ENCODE measurements around the gene SLC7A4. TPM values are rescaled to one million over a fixed set of nuclear protein-coding genes. Genes with fewer than 3 reads are reported as not detected.

Gene SLC7A4
- total RNA-seq, 1 donor from 2014 or later = 1.1 TPM

Small RNA genes lying within 50 kb of the gene (microRNA-seq; reads per million reads assigned to microRNA genes)
- gene MIR649 (ENCODE audit: borderline number of aligned reads, unreplicated experiment) = not detected

Other genes with a start within 250 kb of the SLC7A4 start
- gene PI4KA, start 173.8 kb downstream of the SLC7A4 start, total RNA-seq = 125 and 140 TPM in 2 replicates
- 20.4 and 20.6 TPM in 2 replicates for gene SNAP29, start 173.6 kb downstream of the SLC7A4 start, total RNA-seq
- gene CRKL, start 115.2 kb downstream of the SLC7A4 start, total RNA-seq = 81.4 and 86.3 TPM in 2 replicates
- 1.8 and 2.3 TPM in 2 replicates for gene AIFM3, start 65.3 kb downstream of the SLC7A4 start, total RNA-seq
- gene LZTR1, start 50.3 kb downstream of the SLC7A4 start, total RNA-seq = 91.6 and 93.8 TPM in 2 replicates
- 17.6 and 20.2 TPM in 2 replicates for gene THAP7, start 30.4 kb downstream of the SLC7A4 start, total RNA-seq
- gene P2RX6, start 17.4 kb downstream of the SLC7A4 start, total RNA-seq = 0.36 and 0.57 TPM in 2 replicates
- 0.40 and 0.72 TPM in 2 replicates for gene LRRC74B, start 13.4 kb upstream of the SLC7A4 start, total RNA-seq